ACC112 (cell line): ENCODE data around the gene TMEM229B.

ENCODE experiments used
- H2AFZ ChIP-seq: fragments of 200-600 bp; sonication (generic); one replicate; pipeline ENCODE4 v1.6.0; 2017; ENCODE audit warnings: antibody characterized with exemption, low read length; ENCODE audit not compliant: unreplicated experiment
- H3K27ac ChIP-seq: fragments of 200-600 bp; sonication (generic); 2 replicates; pipeline ENCODE4 v1.5.1; 2014; ENCODE audit warnings: low read depth, mild to moderate bottlenecking, antibody characterized with exemption, low read length, moderate library complexity
- H3K27me3 ChIP-seq: fragments of 200-600 bp; sonication (generic); 2 replicates; pipeline ENCODE4 v1.6.1; 2014; ENCODE audit warnings: mild to moderate bottlenecking, antibody characterized with exemption, low read length, moderate library complexity, mixed read lengths; ENCODE audit not compliant: insufficient read depth
- H3K36me3 ChIP-seq: fragments of 200-600 bp; sonication (generic); 2 replicates; pipeline ENCODE4 v1.6.1; 2016; ENCODE audit warnings: mild to moderate bottlenecking, antibody characterized with exemption, low read length, moderate library complexity, mixed read lengths; ENCODE audit not compliant: insufficient read depth
- H3K4me1 ChIP-seq: fragments of 200-600 bp; sonication (generic); one replicate; pipeline ENCODE4 v1.6.1; 2016; ENCODE audit warnings: low read length, mixed read lengths; ENCODE audit not compliant: insufficient read depth, unreplicated experiment, control insufficient read depth
- H3K4me3 ChIP-seq: fragments of 200-600 bp; sonication (generic); 2 replicates; pipeline ENCODE4 v1.5.1; 2014; ENCODE audit warnings: mild to moderate bottlenecking, low read depth, low read length
- H3K79me2 ChIP-seq: fragments of 200-600 bp; sonication (generic); one replicate; pipeline ENCODE4 v1.6.0; 2016; ENCODE audit warnings: low read length; ENCODE audit not compliant: control insufficient read depth, unreplicated experiment, insufficient read depth

Gene TMEM229B

GRCh38 chr14:67425608-67426007, 62.9 kb downstream of the TMEM229B start:
- H3K36me3 ChIP-seq, result no peaks in the 10 kb centered on the region
- no peaks in the 10 kb centered on the region for H3K4me1 ChIP-seq
- H3K27ac ChIP-seq, result no peak overlapping the region
- no peaks in the 10 kb centered on the region for H3K79me2 ChIP-seq
- no peak overlapping the region for H3K4me3 ChIP-seq
- H3K27me3 ChIP-seq, result no peaks in the 10 kb centered on the region
- no peak overlapping the region for H2AFZ ChIP-seq

- no peak overlapping the region for H2AFZ ChIP-seq
- no peaks in the 10 kb centered on the region for H3K36me3 ChIP-seq
- H3K4me3 ChIP-seq, result no peak overlapping the region
- H3K4me1 ChIP-seq, result no peaks in the 10 kb centered on the region
- H3K27ac ChIP-seq, result no peak overlapping the region
- H3K27me3 ChIP-seq, result no peaks in the 10 kb centered on the region
- H3K79me2 ChIP-seq, result no peaks in the 10 kb centered on the region
These were observed 64.0 kb downstream of the TMEM229B start for GRCh38 chr14:67424539-67424938.

GRCh38 chr14:67423424-67423823, 65.1 kb downstream of the TMEM229B start:
- no peaks in the 10 kb centered on the region for H3K27me3 ChIP-seq
- no peak overlapping the region for H3K27ac ChIP-seq
- H3K36me3 ChIP-seq, result no peaks in the 10 kb centered on the region
- no peak overlapping the region for H3K4me3 ChIP-seq
- no peaks in the 10 kb centered on the region for H3K79me2 ChIP-seq
- no peak overlapping the region for H2AFZ ChIP-seq
- peaks cover 9% of the 10 kb centered on the region for H3K4me1 ChIP-seq

GRCh38 chr14:67421356-67422224, 66.9 kb downstream of the TMEM229B start:
- H3K79me2 ChIP-seq, result no peaks in the 10 kb centered on the region
- no peaks in the 10 kb centered on the region for H3K27me3 ChIP-seq
- H3K36me3 ChIP-seq, result no peaks in the 10 kb centered on the region
- H3K4me3 ChIP-seq, result no peak overlapping the region
- no peak overlapping the region for H2AFZ ChIP-seq
- no peak overlapping the region for H3K27ac ChIP-seq
- H3K4me1 ChIP-seq, result peaks cover 16% of the 10 kb centered on the region
